Measurements from ENCODE around the gene GP1BB. TPM values are rescaled to one million over a fixed set of nuclear protein-coding genes. Genes with fewer than 3 reads are reported as not detected.

Gene GP1BB
- total RNA-seq, 3 donors from 2014 or later (not counting 1 experiment from before 2014, with no cell fraction given): 0.39 to 7.8 (median 4.2) TPM

DNA sequence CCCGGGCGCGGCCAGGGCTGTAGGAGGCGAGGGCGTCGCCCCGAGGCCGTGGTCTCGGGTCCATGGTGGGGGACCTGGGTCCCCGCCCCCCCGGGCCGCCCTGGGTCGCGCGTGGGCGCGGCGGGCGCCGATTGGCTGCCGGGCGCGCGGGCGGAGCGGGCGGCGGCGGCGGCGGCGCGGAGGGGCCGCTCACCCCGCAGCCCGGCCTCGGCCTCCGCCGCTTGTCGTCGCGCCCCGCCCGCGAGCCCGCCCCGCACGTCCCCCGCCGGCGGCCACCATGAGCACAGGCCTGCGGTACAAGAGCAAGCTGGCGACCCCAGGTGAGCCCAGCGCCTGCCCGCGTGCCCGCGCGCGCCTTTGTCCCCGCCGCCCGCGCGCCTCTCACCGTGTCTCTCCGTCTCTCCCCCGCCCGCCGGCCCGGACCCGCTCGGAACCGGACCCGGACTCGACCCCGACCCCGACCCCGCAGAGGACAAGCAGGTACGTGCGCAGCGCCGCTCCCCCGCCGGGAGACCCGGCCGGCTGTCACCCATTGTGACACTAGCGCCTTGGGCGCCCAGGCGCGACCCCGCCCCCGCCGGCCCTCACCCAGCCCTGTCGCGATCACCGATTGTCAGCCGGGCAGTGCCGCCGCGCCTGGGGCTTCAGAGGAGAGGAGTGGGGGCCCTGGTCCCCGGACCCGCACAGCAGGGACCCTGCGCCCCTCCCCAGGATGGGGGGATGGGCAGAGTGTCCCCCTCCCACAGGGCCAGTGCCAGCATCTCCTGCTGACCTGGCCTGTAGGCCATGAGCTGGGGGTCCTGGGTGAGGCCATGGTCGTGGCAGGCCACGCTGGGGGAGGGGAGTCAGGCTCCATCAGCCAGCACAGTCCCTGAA, 8.8 kb upstream of the GP1BB start, which contains the start of gene SEPTIN5:
Gene SEPTIN5 (plus strand): TSS at position 192 of the 876 bp plus-strand sequence. CDS start 86 bp downstream, at position 278.
- H3K27me3 ChIP-seq (ENCODE audit: control insufficient read depth, insufficient read depth, low read length): peaks cover 26% of the 10 kb centered on the region
- ATAC-seq: no peak
- Mint-ChIP-seq H3K27ac (no peak within 1 kb of the TSS), H3K4me1 (peaks cover 0 to 4% of the 10 kb centered on the region in 2 donors), H3K9me3 (no peaks in the 10 kb centered on the region), H3K27me3 (ENCODE audit: low read depth in 2 of 2) (peaks cover 4 to 25% of the 10 kb centered on the region in 2 donors), H3K4me3 (peak within 1 kb of the TSS; percentile 75), H3K36me3 (no peaks in the 10 kb centered on the region)
- TF ChIP-seq, protein P1, sequence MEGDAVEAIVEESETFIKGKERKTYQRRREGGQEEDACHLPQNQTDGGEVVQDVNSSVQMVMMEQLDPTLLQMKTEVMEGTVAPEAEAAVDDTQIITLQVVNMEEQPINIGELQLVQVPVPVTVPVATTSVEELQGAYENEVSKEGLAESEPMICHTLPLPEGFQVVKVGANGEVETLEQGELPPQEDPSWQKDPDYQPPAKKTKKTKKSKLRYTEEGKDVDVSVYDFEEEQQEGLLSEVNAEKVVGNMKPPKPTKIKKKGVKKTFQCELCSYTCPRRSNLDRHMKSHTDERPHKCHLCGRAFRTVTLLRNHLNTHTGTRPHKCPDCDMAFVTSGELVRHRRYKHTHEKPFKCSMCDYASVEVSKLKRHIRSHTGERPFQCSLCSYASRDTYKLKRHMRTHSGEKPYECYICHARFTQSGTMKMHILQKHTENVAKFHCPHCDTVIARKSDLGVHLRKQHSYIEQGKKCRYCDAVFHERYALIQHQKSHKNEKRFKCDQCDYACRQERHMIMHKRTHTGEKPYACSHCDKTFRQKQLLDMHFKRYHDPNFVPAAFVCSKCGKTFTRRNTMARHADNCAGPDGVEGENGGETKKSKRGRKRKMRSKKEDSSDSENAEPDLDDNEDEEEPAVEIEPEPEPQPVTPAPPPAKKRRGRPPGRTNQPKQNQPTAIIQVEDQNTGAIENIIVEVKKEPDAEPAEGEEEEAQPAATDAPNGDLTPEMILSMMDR (IDR thresholded peaks at IDR 0.05): no peak
- 2% methylated on average over 106 of the region's 106 CpGs for WGBS (ENCODE audit: insufficient coverage)
- H3K36me3 ChIP-seq (ENCODE audit: control insufficient read depth, insufficient read depth, low read length): no peaks in the 10 kb centered on the region
- intact Hi-C loops (cut with micrococcal nuclease): loop anchor here (5.0 kb wide), 1 partner anchor 37 kb away; no protein-coding TSS in a partner anchor
- DNase-seq: no peak
- H3K4me3 ChIP-seq (ENCODE audit: low read length): no peak within 1 kb of the TSS
- H3K4me1 ChIP-seq (ENCODE audit: control insufficient read depth, insufficient read depth, low read length): peaks cover 14% of the 10 kb centered on the region
- H3K9me3 ChIP-seq (ENCODE audit: control insufficient read depth, insufficient read depth, low read length): no peaks in the 10 kb centered on the region
- H3K27ac ChIP-seq (ENCODE audit: low read length): no peak within 1 kb of the TSS

DNA sequence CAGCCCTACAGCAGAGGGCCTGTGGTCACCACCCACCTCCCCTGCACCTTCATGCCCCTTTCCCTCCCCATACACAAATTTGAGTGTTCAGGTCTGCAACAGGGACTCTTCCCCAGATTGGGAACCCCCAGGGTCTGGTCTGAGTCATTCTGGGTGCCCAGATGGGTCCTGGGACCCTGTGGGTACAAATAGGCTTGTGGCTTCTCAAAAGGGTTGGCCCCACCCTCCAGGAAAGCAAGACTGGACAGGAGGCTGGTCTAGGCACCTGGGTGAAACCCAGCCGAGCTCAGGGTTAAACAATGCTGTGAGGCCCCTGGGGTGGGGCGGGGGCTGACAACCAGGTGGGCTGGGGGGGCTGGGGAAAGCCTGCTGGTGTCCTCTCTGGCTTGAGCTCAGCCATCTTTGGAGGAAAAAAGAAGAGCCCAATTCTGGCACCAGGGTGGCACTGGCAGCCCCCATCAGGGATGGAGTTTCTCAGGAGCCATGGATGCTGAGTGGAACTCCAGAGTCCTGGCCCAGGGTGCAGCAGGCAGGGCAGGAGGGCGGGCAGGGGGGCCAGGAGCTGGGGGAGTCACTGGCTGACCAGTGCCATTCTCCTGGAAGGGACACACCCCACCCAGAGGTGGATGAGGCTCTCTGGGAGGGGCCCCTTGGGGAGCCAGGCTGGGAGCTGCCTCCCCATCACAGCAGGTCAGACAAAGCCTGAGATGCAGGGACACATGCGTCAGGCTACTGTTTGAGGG, 8.0 kb upstream of the GP1BB start:
- peaks cover 12 to 32% of the 10 kb centered on the region in 2 donors for H3K27me3 Mint-ChIP-seq (ENCODE audit: low read depth in 2 of 2)
- H3K4me3 ChIP-seq (ENCODE audit: low read length): no peak overlapping the region
- no peak overlapping the region for H3K27ac ChIP-seq (ENCODE audit: low read length)
- no peak overlapping the region for H3K27ac Mint-ChIP-seq
- DNase-seq (no peak), ATAC-seq (no peak)
- no peaks in the 10 kb centered on the region for H3K9me3 Mint-ChIP-seq
- peaks cover 0 to 8% of the 10 kb centered on the region in 2 donors for H3K4me1 Mint-ChIP-seq
- no peaks in the 10 kb centered on the region for H3K36me3 ChIP-seq (ENCODE audit: control insufficient read depth, insufficient read depth, low read length)
- no peaks in the 10 kb centered on the region for H3K9me3 ChIP-seq (ENCODE audit: control insufficient read depth, insufficient read depth, low read length)
- TF ChIP-seq, protein P1 (IDR thresholded peaks at IDR 0.05): no peak
- intact Hi-C loops (cut with micrococcal nuclease): loop anchor here (5.0 kb wide), 1 partner anchor 38 kb away; no protein-coding TSS in a partner anchor
- H3K27me3 ChIP-seq (ENCODE audit: control insufficient read depth, insufficient read depth, low read length): peaks cover 24% of the 10 kb centered on the region
- H3K4me1 ChIP-seq (ENCODE audit: control insufficient read depth, insufficient read depth, low read length): peaks cover 14% of the 10 kb centered on the region
- H3K36me3 Mint-ChIP-seq: no peaks in the 10 kb centered on the region
- peak overlapping the region; percentile 37 for H3K4me3 Mint-ChIP-seq
- 70% methylated on average over 4 of the region's 4 CpGs for WGBS (ENCODE audit: insufficient coverage)

DNA sequence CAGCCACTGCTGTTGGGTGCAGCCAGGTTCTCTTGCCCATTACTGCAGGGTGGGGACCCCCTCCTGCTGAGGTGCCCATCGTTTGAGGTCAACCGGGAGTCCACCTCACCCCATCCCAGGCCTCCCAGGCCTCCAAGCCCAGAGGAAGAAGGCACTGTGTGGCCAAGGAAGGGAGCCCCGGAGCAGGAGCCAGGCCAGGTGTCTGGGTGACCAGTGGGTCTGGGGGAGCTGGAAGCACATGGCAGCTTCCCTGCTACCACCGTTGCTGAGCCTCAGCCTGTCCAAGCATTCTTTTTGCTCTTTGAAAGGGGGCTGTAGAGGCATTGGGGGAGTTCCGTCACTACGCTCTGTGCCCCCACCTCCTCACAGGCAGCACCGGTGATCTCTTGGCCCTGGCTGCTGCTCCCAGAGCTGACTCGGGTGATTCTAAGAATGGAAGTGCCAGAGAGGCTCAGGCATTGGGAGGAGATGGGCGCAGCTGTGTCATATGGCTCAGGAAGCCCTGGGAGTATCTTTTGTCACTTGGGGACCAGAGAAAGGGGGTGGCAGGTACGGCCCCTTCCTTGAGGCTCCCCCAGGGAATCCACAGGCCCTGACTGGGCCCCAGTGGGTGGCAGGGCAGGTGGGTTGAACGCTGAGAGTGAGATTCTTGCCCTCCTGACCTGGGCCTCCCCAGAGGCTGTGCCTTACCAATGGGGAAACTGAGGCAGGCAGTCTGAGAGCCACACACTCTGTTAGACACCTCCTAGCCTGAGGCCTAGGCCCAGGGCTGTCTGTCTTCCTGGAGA, 7.1 kb upstream of the GP1BB start:
- Mint-ChIP-seq H3K9me3 (no peaks in the 10 kb centered on the region), H3K27ac (no peak overlapping the region), H3K36me3 (no peaks in the 10 kb centered on the region), H3K27me3 (ENCODE audit: low read depth in 2 of 2) (peaks cover 21 to 41% of the 10 kb centered on the region in 2 donors), H3K4me1 (peaks cover 0 to 8% of the 10 kb centered on the region in 2 donors), H3K4me3 (peak overlapping the region; percentile 6)
- H3K27me3 ChIP-seq (ENCODE audit: control insufficient read depth, insufficient read depth, low read length): peaks cover 26% of the 10 kb centered on the region
- intact Hi-C loops (cut with micrococcal nuclease): loop anchor here (5.0 kb wide), 1 partner anchor 39 kb away; no protein-coding TSS in a partner anchor
- no peak for ATAC-seq
- H3K4me1 ChIP-seq (ENCODE audit: control insufficient read depth, insufficient read depth, low read length): peaks cover 14% of the 10 kb centered on the region
- TF ChIP-seq, protein P1 (IDR thresholded peaks at IDR 0.05): no peak
- H3K9me3 ChIP-seq (ENCODE audit: control insufficient read depth, insufficient read depth, low read length): no peaks in the 10 kb centered on the region
- no peak overlapping the region for H3K27ac ChIP-seq (ENCODE audit: low read length)
- DNase-seq: no peak
- H3K4me3 ChIP-seq (ENCODE audit: low read length): no peak overlapping the region
- WGBS (ENCODE audit: insufficient coverage): 85% methylated on average over 11 of the region's 11 CpGs
- H3K36me3 ChIP-seq (ENCODE audit: control insufficient read depth, insufficient read depth, low read length): no peaks in the 10 kb centered on the region
